ENCODE measurements around the gene NIM1K. TPM values are rescaled to one million over a fixed set of nuclear protein-coding genes. Genes with fewer than 3 reads are reported as not detected.
"Not testable (repeated sequence)": the region's sequence is repeated elsewhere in the genome, so short reads cannot be mapped to it uniquely, and the experiment has no call there.

The NIM1K gene
- total RNA-seq, 6 experiments from 2014 or later = 0.14 to 0.85 (median 0.38) TPM

- Mint-ChIP-seq H3K4me3 (no peak overlapping the region), H3K4me1 (ENCODE audit: low read depth) (peaks cover 12% of the 10 kb centered on the region), H3K27me3 (ENCODE audit: insufficient read depth) (no peaks in the 10 kb centered on the region), H3K9me3 (no peaks in the 10 kb centered on the region), H3K36me3 (ENCODE audit: low read depth) (peaks cover 42% of the 10 kb centered on the region), H3K27ac (no peak overlapping the region)
- no peak for TF ChIP-seq CTCF (IDR thresholded peaks at IDR 0.05)
- DNase-seq = no peak
These were observed 20.6 kb upstream of the NIM1K start for GRCh38 chr5:43171451-43171850.

- no peak for TF ChIP-seq CTCF (IDR thresholded peaks at IDR 0.05)
These were observed 20.1 kb upstream of the NIM1K start for GRCh38 chr5:43171926-43172325.

GRCh38 chr5:43172779-43173178 is 19.2 kb upstream of the NIM1K start:
- H3K27ac Mint-ChIP-seq = no peak overlapping the region; the same call in 1 of the 2 replicates
- no peaks in the 10 kb centered on the region for H3K27me3 Mint-ChIP-seq (ENCODE audit: insufficient read depth)
- no peak for DNase-seq
- H3K36me3 Mint-ChIP-seq (ENCODE audit: low read depth) = peaks cover 37% of the 10 kb centered on the region
- H3K9me3 Mint-ChIP-seq = no peaks in the 10 kb centered on the region
- H3K4me3 Mint-ChIP-seq = no peak overlapping the region
- H3K4me1 Mint-ChIP-seq (ENCODE audit: low read depth) = peaks cover 12% of the 10 kb centered on the region
- TF ChIP-seq CTCF (IDR thresholded peaks at IDR 0.05) = no peak

More at GRCh38 chr5:43171926-43172325, 20.1 kb upstream of the NIM1K start:
- Mint-ChIP-seq H3K36me3 (ENCODE audit: low read depth) (peaks cover 38% of the 10 kb centered on the region), H3K27me3 (ENCODE audit: insufficient read depth) (no peaks in the 10 kb centered on the region), H3K4me1 (ENCODE audit: low read depth) (peaks cover 12% of the 10 kb centered on the region), H3K9me3 (no peaks in the 10 kb centered on the region), H3K4me3 (no peak overlapping the region), H3K27ac (peak overlapping the region; percentile 54)
- DNase-seq = no peak

GRCh38 chr5:43174586-43174985 is 17.4 kb upstream of the NIM1K start:
- H3K9me3 Mint-ChIP-seq = no peaks in the 10 kb centered on the region
- H3K36me3 Mint-ChIP-seq (ENCODE audit: low read depth) = peaks cover 28% of the 10 kb centered on the region
- TF ChIP-seq CTCF (IDR thresholded peaks at IDR 0.05) = no peak
- DNase-seq = no peak
- peaks cover 12% of the 10 kb centered on the region for H3K4me1 Mint-ChIP-seq (ENCODE audit: low read depth)
- H3K4me3 Mint-ChIP-seq = no peak overlapping the region
- no peak overlapping the region for H3K27ac Mint-ChIP-seq
- no peaks in the 10 kb centered on the region for H3K27me3 Mint-ChIP-seq (ENCODE audit: insufficient read depth)

GRCh38 chr5:43179836-43180235 is 12.2 kb upstream of the NIM1K start:
- no peaks in the 10 kb centered on the region for H3K27me3 Mint-ChIP-seq (ENCODE audit: insufficient read depth)
- H3K4me1 Mint-ChIP-seq (ENCODE audit: low read depth) = no peaks in the 10 kb centered on the region
- H3K36me3 Mint-ChIP-seq (ENCODE audit: low read depth) = peaks cover under 1% of the 10 kb centered on the region
- no peaks in the 10 kb centered on the region for H3K9me3 Mint-ChIP-seq
- no peak for TF ChIP-seq CTCF (IDR thresholded peaks at IDR 0.05)
- no peak overlapping the region for H3K27ac Mint-ChIP-seq
- no peak overlapping the region for H3K4me3 Mint-ChIP-seq
- DNase-seq = no peak

GRCh38 chr5:43182421-43182820 is 9.6 kb upstream of the NIM1K start:
- TF ChIP-seq CTCF (IDR thresholded peaks at IDR 0.05) = no peak
- no peak for DNase-seq
- H3K9me3 Mint-ChIP-seq = no peaks in the 10 kb centered on the region
- no peaks in the 10 kb centered on the region; the same call in 1 of the 2 replicates for H3K27me3 Mint-ChIP-seq (ENCODE audit: insufficient read depth)
- H3K27ac Mint-ChIP-seq = no peak overlapping the region
- H3K4me3 Mint-ChIP-seq = no peak overlapping the region
- no peaks in the 10 kb centered on the region for H3K4me1 Mint-ChIP-seq (ENCODE audit: low read depth)
- no peaks in the 10 kb centered on the region for H3K36me3 Mint-ChIP-seq (ENCODE audit: low read depth)

GRCh38 chr5:43183101-43183500 is 8.9 kb upstream of the NIM1K start:
- H3K36me3 Mint-ChIP-seq (ENCODE audit: low read depth); H3K9me3 Mint-ChIP-seq; DNase-seq; H3K4me3 Mint-ChIP-seq; H3K27me3 Mint-ChIP-seq (ENCODE audit: insufficient read depth); H3K4me1 Mint-ChIP-seq (ENCODE audit: low read depth); H3K27ac Mint-ChIP-seq: not testable (repeated sequence)
